HFFc6 (cell line): ENCODE data around the gene PCED1A. TPM values are rescaled to one million over a fixed set of nuclear protein-coding genes. Genes with fewer than 3 reads are reported as not detected.
"Not testable (repeated sequence)": the region's sequence is repeated elsewhere in the genome, so short reads cannot be mapped to it uniquely, and the experiment has no call there.

ENCODE experiments used
- DNase-seq: peaks from one replicate; pipeline ENCODE4 v3.0.0-alpha.2; 2018
- H3K27ac Mint-ChIP-seq: 2 replicates; pipeline ENCODE4 v1.8.0; 2020; ENCODE audit warnings: mild to moderate bottlenecking, mixed read lengths
- H3K27me3 Mint-ChIP-seq: 2 replicates; pipeline ENCODE4 v1.8.0; 2021; ENCODE audit warnings: mild to moderate bottlenecking, moderate library complexity, mixed read lengths; ENCODE audit not compliant: insufficient read depth
- H3K36me3 Mint-ChIP-seq: 2 replicates; pipeline ENCODE4 v1.8.0; 2021; ENCODE audit warnings: low read depth, mixed read lengths
- H3K4me1 Mint-ChIP-seq: 2 replicates; pipeline ENCODE4 v1.8.0; 2020; ENCODE audit warnings: low read depth, mixed read lengths
- H3K4me3 Mint-ChIP-seq: 2 replicates; pipeline ENCODE4 v1.8.0; 2020; ENCODE audit warnings: mild to moderate bottlenecking, moderate library complexity, mixed read lengths
- H3K9me3 Mint-ChIP-seq: 2 replicates; pipeline ENCODE4 v1.8.0; 2020; ENCODE audit warnings: mild to moderate bottlenecking, mixed read lengths
- CTCF ChIP-seq: fragments of 200-600 bp; sonication (generic); IDR thresholded peaks from 2 replicates; pipeline ENCODE4 v1.5.0; 2021; ENCODE audit warnings: antibody characterized with exemption, mild to moderate bottlenecking
- total RNA-seq, 6 experiments: library from RNA; stranded (reverse); fragmentation: NEBNext Ultra II Directional; extraction: Animal tissue kit (Norgen Biotek cat#: 25700); gene quantifications; 2 replicates in 1 of 6; 3 replicates in 5 of 6; pipeline ENCODE4 v1.2.3, GENCODE V29; 2021

The PCED1A gene
- total RNA-seq, 6 experiments from 2014 or later = 22.0 to 24.8 (median 23.8) TPM

- no peak for TF ChIP-seq CTCF
- no peaks in the 10 kb centered on the region for H3K27me3 Mint-ChIP-seq
- H3K9me3 Mint-ChIP-seq = no peaks in the 10 kb centered on the region
- no peak overlapping the region for H3K4me3 Mint-ChIP-seq
- H3K4me1 Mint-ChIP-seq = peaks cover 32% of the 10 kb centered on the region
- H3K36me3 Mint-ChIP-seq = peaks cover 20% of the 10 kb centered on the region
- DNase-seq = no peak
- H3K27ac Mint-ChIP-seq = no peak overlapping the region
Measured at GRCh38 chr20:2836035-2836434, 4.4 kb downstream of the PCED1A start.

- H3K4me3 Mint-ChIP-seq = no peak overlapping the region
- no peaks in the 10 kb centered on the region for H3K27me3 Mint-ChIP-seq
- no peak for DNase-seq
- H3K4me1 Mint-ChIP-seq = peaks cover 32% of the 10 kb centered on the region
- H3K36me3 Mint-ChIP-seq = peaks cover 20% of the 10 kb centered on the region
- TF ChIP-seq CTCF = no peak
- no peaks in the 10 kb centered on the region for H3K9me3 Mint-ChIP-seq
- no peak overlapping the region for H3K27ac Mint-ChIP-seq
Measured at GRCh38 chr20:2835331-2835796, 5.1 kb downstream of the PCED1A start.

- Mint-ChIP-seq H3K36me3 (peaks cover 20% of the 10 kb centered on the region), H3K4me3 (no peak overlapping the region), H3K9me3 (no peaks in the 10 kb centered on the region), H3K27me3 (peaks cover 2% of the 10 kb centered on the region; the same call in 1 of the 2 replicates), H3K4me1 (peaks cover 30% of the 10 kb centered on the region), H3K27ac (no peak overlapping the region)
- TF ChIP-seq CTCF = no peak
- DNase-seq = no peak
Measured at GRCh38 chr20:2834401-2835110, 5.9 kb downstream of the PCED1A start.

GRCh38 chr20:2833761-2834160, 6.7 kb downstream of the PCED1A start:
- peaks cover 13% of the 10 kb centered on the region for H3K36me3 Mint-ChIP-seq
- H3K27ac Mint-ChIP-seq = no peak overlapping the region
- no peaks in the 10 kb centered on the region for H3K9me3 Mint-ChIP-seq
- DNase-seq = no peak
- H3K4me3 Mint-ChIP-seq = no peak overlapping the region
- no peak for TF ChIP-seq CTCF
- H3K4me1 Mint-ChIP-seq = peaks cover 25% of the 10 kb centered on the region
- H3K27me3 Mint-ChIP-seq = peaks cover 4% of the 10 kb centered on the region

- not testable (repeated sequence) for H3K9me3 Mint-ChIP-seq, H3K36me3 Mint-ChIP-seq, DNase-seq, H3K27me3 Mint-ChIP-seq, H3K27ac Mint-ChIP-seq, H3K4me3 Mint-ChIP-seq
- peaks cover 13% of the 10 kb centered on the region for H3K4me1 Mint-ChIP-seq
Measured at GRCh38 chr20:2831206-2831605, 9.2 kb downstream of the PCED1A start.

GRCh38 chr20:2829376-2829775, 11.1 kb downstream of the PCED1A start:
- no peak for TF ChIP-seq CTCF
- Mint-ChIP-seq H3K4me3 (no peak overlapping the region), H3K27ac (no peak overlapping the region), H3K9me3 (no peaks in the 10 kb centered on the region), H3K36me3 (no peaks in the 10 kb centered on the region), H3K27me3 (peaks cover 4% of the 10 kb centered on the region), H3K4me1 (peaks cover 20% of the 10 kb centered on the region)
- no peak for DNase-seq
